GM12878 (cell line): ENCODE results near the gene LPGAT1. TPM values are rescaled to one million over a fixed set of nuclear protein-coding genes. Genes with fewer than 3 reads are reported as not detected.
A peak's percentile ranks its signal among the peaks of the same experiment; 100 is the strongest.

ENCODE experiments used
- BHLHE40 ChIP-seq, 2 experiments: fragments of 450-650 bp in 1 of 2; IDR thresholded peaks; 2 replicates each; pipeline ENCODE4 v1.6.1; 2011 to 2017; ENCODE audit warnings: low read depth in 2 of 2, borderline replicate concordance in 1 of 2, improper control_type of control experiment in 1 of 2, low read length in 1 of 2, mild to moderate bottlenecking in 1 of 2
- CBFB ChIP-seq: IDR thresholded peaks from 2 replicates; pipeline ENCODE4 v1.6.1; 2016; ENCODE audit warnings: antibody characterized with exemption, low read depth
- CHD2 ChIP-seq: IDR thresholded peaks from 2 replicates; pipeline ENCODE4 v1.6.1; 2011; ENCODE audit warnings: low read depth, low read length, improper control_type of control experiment, borderline replicate concordance
- EED ChIP-seq: sonication (generic); IDR thresholded peaks from 2 replicates; pipeline ENCODE4 v1.6.1; 2016; ENCODE audit warnings: antibody characterized with exemption, low read depth
- ESRRA ChIP-seq: IDR thresholded peaks from 2 replicates; pipeline ENCODE4 v1.6.1; 2012; ENCODE audit warnings: mild to moderate bottlenecking, low read length, improper control_type of control experiment
- FOXK2 ChIP-seq: fragments of 450-650 bp; IDR thresholded peaks from 2 replicates; pipeline ENCODE4 v1.6.1; 2017; ENCODE audit warnings: mild to moderate bottlenecking, moderate library complexity
- FOXM1 ChIP-seq: IDR thresholded peaks from 2 replicates; pipeline ENCODE4 v1.6.1; 2012; ENCODE audit warnings: low read depth, mild to moderate bottlenecking, inconsistent platforms, low read length, moderate library complexity
- IRF4 ChIP-seq: IDR thresholded peaks from 2 replicates; pipeline ENCODE4 v1.6.1; 2011; ENCODE audit warnings: low read depth, low read length
- NFYB ChIP-seq: IDR thresholded peaks from 2 replicates; pipeline ENCODE4 v1.6.1; 2011; ENCODE audit warnings: low read depth, mild to moderate bottlenecking, low read length, improper control_type of control experiment, moderate library complexity; ENCODE audit not compliant: insufficient read depth
- PML ChIP-seq: IDR thresholded peaks from 2 replicates; pipeline ENCODE4 v1.6.1; 2012; ENCODE audit warnings: low read length, inconsistent platforms
- POLR2A ChIP-seq: IDR thresholded peaks from 2 replicates; pipeline ENCODE4 v1.6.1; 2011; ENCODE audit warnings: low read depth, mild to moderate bottlenecking, low read length
- RAD21 ChIP-seq: IDR thresholded peaks from 2 replicates; pipeline ENCODE4 v1.6.1; 2011; ENCODE audit warnings: mild to moderate bottlenecking, low read depth, low read length, moderate library complexity; ENCODE audit not compliant: insufficient read depth
- RUNX3 ChIP-seq: IDR thresholded peaks from 2 replicates; pipeline ENCODE4 v1.6.1; 2012; ENCODE audit warnings: low read length, inconsistent platforms
- SMAD5 ChIP-seq: IDR thresholded peaks from 2 replicates; pipeline ENCODE4 v1.6.1; 2016; ENCODE audit warnings: antibody characterized with exemption, low read depth
- SPI1 ChIP-seq: IDR thresholded peaks from 2 replicates; pipeline ENCODE4 v1.6.1; 2011; ENCODE audit warnings: low read depth, mild to moderate bottlenecking, low read length, moderate library complexity, borderline replicate concordance; ENCODE audit not compliant: insufficient read depth
- STAT3 ChIP-seq: IDR thresholded peaks from 2 replicates; pipeline ENCODE4 v1.6.1; 2011; ENCODE audit warnings: low read depth, low read length, improper control_type of control experiment
- YY1 ChIP-seq: IDR thresholded peaks from 2 replicates; pipeline ENCODE4 v1.6.1; 2011; ENCODE audit warnings: low read depth, mild to moderate bottlenecking, low read length
- ZNF24 ChIP-seq: fragments of 450-650 bp; IDR thresholded peaks from 2 replicates; pipeline ENCODE4 v1.6.1; 2017; ENCODE audit warnings: antibody characterized with exemption, mild to moderate bottlenecking
- polyA plus RNA-seq, 11 experiments: library from polyadenylated mRNA; depleted of rRNA in 4 of 11; unstranded in 6 of 11; stranded (reverse) in 5 of 11; fragments of >200 nt; fragmentation: Nextera tagmentation in 4 of 11; fragmentation: Illumina TruSeq in 1 of 11; extraction: Ambion mirVana in 4 of 11; extraction: Trizol in 1 of 11; gene quantifications; 1 replicate in 1 of 11; 2 replicates in 10 of 11; pipeline versions ENCODE4 v1.2.1 to v1.2.3, GENCODE V29; 2011 to 2016; ENCODE audit warnings: inconsistent platforms in 2 of 11, missing spikeins in 2 of 11, low read depth in 1 of 11
- total RNA-seq, 4 experiments: library from RNA; depleted of rRNA in 3 of 4; stranded (reverse); fragments of >200 nt in 3 of 4; fragmentation: Illumina TruSeq in 1 of 4; extraction: Trizol in 1 of 4; gene quantifications; 2 replicates each; pipeline versions ENCODE4 v1.2.1 to v1.2.3, GENCODE V29; 2013 to 2021
- TF ChIP-seq, protein P1 (sequence below): fragments of 450-650 bp; formaldehyde crosslinking; IDR thresholded peaks from 2 replicates; pipeline ENCODE4 v1.4.0; 2022; ENCODE audit warnings: mild to moderate bottlenecking, moderate library complexity
- TF ChIP-seq, protein P2 (sequence below): fragments of 150-350 bp; IDR thresholded peaks from 2 replicates; pipeline ENCODE4 v1.6.1; 2016; ENCODE audit warnings: low read depth, low read length
- TF ChIP-seq, protein P3 (sequence below): IDR thresholded peaks from 2 replicates; pipeline ENCODE4 v1.6.1; 2011; ENCODE audit warnings: mild to moderate bottlenecking, low read depth, low read length, moderate library complexity; ENCODE audit not compliant: insufficient replicate concordance
- TF ChIP-seq, protein P4 (sequence below): IDR thresholded peaks from 2 replicates; pipeline ENCODE4 v1.6.1; 2012; ENCODE audit warnings: low read depth, low read length, improper control_type of control experiment
- TF ChIP-seq, protein P5 (sequence below): fragments of 450-650 bp; IDR thresholded peaks from 2 replicates; pipeline ENCODE4 v1.6.1; 2016; ENCODE audit warnings: mild to moderate bottlenecking

The LPGAT1 gene
- total and polyA plus RNA-seq, 10 of the 15 experiments (the other 5 are each of a cell fraction or from before 2014, with no cell fraction given) = 5.8 to 40.6 (median 19.2) TPM

DNA sequence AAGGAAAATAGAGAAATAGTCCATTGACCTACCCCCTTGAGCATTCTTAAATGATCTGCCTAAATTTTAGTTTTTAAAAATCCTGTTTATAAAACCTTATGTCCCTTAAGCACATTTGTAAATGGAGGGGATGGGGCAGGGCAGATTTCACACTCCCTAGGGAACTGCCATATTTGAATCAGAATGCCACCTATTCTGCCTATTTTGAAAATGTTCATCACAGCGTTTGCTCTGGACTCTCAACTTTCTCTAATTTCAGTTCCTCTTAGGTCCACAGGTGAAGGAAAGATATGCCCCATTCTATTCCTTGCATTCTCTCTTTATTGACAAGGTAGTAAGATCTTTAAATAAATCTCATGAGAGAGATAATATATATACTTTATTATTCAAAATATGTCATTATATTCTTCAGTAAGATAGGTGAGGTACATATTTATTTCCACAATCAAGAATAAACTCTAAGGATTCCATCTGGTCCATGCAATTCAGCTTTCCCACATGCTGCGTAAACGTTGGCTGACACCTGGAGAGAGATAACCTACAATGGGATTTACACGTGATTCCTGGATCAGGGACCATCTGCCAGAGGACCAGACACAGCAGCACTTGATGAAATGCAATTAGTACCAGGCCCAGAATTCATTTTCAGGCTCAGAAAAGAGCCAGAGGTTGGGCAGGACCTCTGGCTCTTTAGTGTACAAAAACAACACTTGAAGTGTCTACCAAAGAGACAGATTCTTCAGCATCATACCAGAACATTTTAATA lies 1.2 kb upstream of the LPGAT1 start (continued):
- TF ChIP-seq, protein P1, sequence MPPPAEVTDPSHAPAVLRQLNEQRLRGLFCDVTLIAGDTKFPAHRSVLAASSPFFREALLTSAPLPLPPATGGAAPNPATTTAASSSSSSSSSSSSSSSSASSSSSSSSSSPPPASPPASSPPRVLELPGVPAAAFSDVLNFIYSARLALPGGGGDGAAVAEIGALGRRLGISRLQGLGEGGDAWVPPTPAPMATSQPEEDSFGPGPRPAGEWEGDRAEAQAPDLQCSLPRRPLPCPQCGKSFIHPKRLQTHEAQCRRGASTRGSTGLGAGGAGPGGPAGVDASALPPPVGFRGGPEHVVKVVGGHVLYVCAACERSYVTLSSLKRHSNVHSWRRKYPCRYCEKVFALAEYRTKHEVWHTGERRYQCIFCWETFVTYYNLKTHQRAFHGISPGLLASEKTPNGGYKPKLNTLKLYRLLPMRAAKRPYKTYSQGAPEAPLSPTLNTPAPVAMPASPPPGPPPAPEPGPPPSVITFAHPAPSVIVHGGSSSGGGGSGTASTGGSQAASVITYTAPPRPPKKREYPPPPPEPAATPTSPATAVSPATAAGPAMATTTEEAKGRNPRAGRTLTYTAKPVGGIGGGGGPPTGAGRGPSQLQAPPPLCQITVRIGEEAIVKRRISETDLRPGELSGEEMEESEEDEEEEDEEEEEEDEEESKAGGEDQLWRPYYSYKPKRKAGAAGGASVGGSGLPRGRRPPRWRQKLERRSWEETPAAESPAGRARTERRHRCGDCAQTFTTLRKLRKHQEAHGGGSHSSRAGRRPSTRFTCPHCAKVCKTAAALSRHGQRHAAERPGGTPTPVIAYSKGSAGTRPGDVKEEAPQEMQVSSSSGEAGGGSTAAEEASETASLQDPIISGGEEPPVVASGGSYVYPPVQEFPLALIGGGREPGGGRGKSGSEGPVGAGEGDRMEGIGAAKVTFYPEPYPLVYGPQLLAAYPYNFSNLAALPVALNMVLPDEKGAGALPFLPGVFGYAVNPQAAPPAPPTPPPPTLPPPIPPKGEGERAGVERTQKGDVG = no peak
- TF ChIP-seq, protein P2, sequence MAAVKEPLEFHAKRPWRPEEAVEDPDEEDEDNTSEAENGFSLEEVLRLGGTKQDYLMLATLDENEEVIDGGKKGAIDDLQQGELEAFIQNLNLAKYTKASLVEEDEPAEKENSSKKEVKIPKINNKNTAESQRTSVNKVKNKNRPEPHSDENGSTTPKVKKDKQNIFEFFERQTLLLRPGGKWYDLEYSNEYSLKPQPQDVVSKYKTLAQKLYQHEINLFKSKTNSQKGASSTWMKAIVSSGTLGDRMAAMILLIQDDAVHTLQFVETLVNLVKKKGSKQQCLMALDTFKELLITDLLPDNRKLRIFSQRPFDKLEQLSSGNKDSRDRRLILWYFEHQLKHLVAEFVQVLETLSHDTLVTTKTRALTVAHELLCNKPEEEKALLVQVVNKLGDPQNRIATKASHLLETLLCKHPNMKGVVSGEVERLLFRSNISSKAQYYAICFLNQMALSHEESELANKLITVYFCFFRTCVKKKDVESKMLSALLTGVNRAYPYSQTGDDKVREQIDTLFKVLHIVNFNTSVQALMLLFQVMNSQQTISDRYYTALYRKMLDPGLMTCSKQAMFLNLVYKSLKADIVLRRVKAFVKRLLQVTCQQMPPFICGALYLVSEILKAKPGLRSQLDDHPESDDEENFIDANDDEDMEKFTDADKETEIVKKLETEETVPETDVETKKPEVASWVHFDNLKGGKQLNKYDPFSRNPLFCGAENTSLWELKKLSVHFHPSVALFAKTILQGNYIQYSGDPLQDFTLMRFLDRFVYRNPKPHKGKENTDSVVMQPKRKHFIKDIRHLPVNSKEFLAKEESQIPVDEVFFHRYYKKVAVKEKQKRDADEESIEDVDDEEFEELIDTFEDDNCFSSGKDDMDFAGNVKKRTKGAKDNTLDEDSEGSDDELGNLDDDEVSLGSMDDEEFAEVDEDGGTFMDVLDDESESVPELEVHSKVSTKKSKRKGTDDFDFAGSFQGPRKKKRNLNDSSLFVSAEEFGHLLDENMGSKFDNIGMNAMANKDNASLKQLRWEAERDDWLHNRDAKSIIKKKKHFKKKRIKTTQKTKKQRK = no peak
- TF ChIP-seq, protein P3, sequence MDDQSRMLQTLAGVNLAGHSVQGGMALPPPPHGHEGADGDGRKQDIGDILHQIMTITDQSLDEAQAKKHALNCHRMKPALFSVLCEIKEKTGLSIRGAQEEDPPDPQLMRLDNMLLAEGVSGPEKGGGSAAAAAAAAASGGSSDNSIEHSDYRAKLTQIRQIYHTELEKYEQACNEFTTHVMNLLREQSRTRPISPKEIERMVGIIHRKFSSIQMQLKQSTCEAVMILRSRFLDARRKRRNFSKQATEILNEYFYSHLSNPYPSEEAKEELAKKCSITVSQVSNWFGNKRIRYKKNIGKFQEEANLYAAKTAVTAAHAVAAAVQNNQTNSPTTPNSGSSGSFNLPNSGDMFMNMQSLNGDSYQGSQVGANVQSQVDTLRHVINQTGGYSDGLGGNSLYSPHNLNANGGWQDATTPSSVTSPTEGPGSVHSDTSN = no peak
- no peak for TF ChIP-seq ESRRA
- TF ChIP-seq RUNX3 = no peak
- TF ChIP-seq FOXK2 = no peak
- no peak for TF ChIP-seq PML
- TF ChIP-seq IRF4 = 0 out of 2 replicates have a peak, but pooled peaks have one; percentile 30
- TF ChIP-seq POLR2A = no peak
- no peak for TF ChIP-seq BHLHE40 (IDR thresholded peaks at IDR 0.05; ENCODE audit: borderline replicate concordance in 1 of 2, low read depth in 2 of 2, low read length in 1 of 2)
- TF ChIP-seq STAT3 = no peak
- no peak for TF ChIP-seq RAD21
- TF ChIP-seq CHD2 = no peak
- TF ChIP-seq EED = 0 out of 2 replicates have a peak, but pooled peaks have one; percentile 29
- TF ChIP-seq, protein P4, sequence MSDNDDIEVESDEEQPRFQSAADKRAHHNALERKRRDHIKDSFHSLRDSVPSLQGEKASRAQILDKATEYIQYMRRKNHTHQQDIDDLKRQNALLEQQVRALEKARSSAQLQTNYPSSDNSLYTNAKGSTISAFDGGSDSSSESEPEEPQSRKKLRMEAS = no peak
- no peak for TF ChIP-seq YY1
- no peak for TF ChIP-seq FOXM1
- TF ChIP-seq, protein P5, sequence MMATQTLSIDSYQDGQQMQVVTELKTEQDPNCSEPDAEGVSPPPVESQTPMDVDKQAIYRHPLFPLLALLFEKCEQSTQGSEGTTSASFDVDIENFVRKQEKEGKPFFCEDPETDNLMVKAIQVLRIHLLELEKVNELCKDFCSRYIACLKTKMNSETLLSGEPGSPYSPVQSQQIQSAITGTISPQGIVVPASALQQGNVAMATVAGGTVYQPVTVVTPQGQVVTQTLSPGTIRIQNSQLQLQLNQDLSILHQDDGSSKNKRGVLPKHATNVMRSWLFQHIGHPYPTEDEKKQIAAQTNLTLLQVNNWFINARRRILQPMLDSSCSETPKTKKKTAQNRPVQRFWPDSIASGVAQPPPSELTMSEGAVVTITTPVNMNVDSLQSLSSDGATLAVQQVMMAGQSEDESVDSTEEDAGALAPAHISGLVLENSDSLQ = no peak
- no peak for TF ChIP-seq NFYB
- peak; percentile 88 for TF ChIP-seq SPI1
- no peak for TF ChIP-seq SMAD5
- TF ChIP-seq ZNF24 = no peak
- TF ChIP-seq CBFB = no peak
